ENCODE data around the gene PRR22. TPM values are rescaled to one million over a fixed set of nuclear protein-coding genes. Genes with fewer than 3 reads are reported as not detected.

The PRR22 gene
- total and polyA plus RNA-seq, 9 of the 15 experiments (the other 6 are each of a cell fraction or from before 2014, with no cell fraction given), result 0.03 to 12.0 (median 2.0) TPM; not detected in 1

- TF ChIP-seq, protein P1, sequence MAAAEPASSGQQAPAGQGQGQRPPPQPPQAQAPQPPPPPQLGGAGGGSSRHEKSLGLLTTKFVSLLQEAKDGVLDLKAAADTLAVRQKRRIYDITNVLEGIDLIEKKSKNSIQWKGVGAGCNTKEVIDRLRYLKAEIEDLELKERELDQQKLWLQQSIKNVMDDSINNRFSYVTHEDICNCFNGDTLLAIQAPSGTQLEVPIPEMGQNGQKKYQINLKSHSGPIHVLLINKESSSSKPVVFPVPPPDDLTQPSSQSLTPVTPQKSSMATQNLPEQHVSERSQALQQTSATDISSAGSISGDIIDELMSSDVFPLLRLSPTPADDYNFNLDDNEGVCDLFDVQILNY (CRISPR knock-in tag; IDR thresholded peaks at IDR 0.05), result 0 out of 2 replicates have a peak, but pooled peaks have one; percentile 14
- TF ChIP-seq NFIC (IDR thresholded peaks at IDR 0.05), result peak; percentile 98
- peak; percentile 34; the same call in 1 of the 2 replicates for TF ChIP-seq DNMT1 (IDR thresholded peaks at IDR 0.05)
- TF ChIP-seq USF2 (CRISPR knock-in tag; IDR thresholded peaks at IDR 0.05), result no peak
- peak; percentile 84; the same call in 1 of the 2 replicates for TF ChIP-seq SMARCA5 (IDR thresholded peaks at IDR 0.05)
- peak; percentile 99 for TF ChIP-seq GATA2 (CRISPR knock-in tag; IDR thresholded peaks at IDR 0.05)
- no peak for TF ChIP-seq ZNF212 (CRISPR knock-in tag; IDR thresholded peaks at IDR 0.05)
- TF ChIP-seq ZKSCAN8 (CRISPR knock-in tag; IDR thresholded peaks at IDR 0.05), result no peak; the same call in 1 of the 2 replicates
- peak; percentile 63 for TF ChIP-seq ZFX (CRISPR knock-in tag; IDR thresholded peaks at IDR 0.05)
- TF ChIP-seq ZNF551 (CRISPR knock-in tag; IDR thresholded peaks at IDR 0.05), result no peak
- TF ChIP-seq E2F3 (CRISPR knock-in tag; IDR thresholded peaks at IDR 0.05), result peak; percentile 84
- TF ChIP-seq MEF2D (tag; conservative IDR thresholded peaks at IDR 0.05; ENCODE audit: low read depth), result peak; percentile 77; the same call in 1 of the 2 replicates
Observed at GRCh38 chr19:5799247-5800241, 15.0 kb upstream of the PRR22 start (continued).

Data from K562 (cell line).